ENCODE measurements around the gene BICC1. TPM values are rescaled to one million over a fixed set of nuclear protein-coding genes. Genes with fewer than 3 reads are reported as not detected.

The BICC1 gene
- total RNA-seq, 1 experiment from 2014 or later: 0.57 TPM

DNA sequence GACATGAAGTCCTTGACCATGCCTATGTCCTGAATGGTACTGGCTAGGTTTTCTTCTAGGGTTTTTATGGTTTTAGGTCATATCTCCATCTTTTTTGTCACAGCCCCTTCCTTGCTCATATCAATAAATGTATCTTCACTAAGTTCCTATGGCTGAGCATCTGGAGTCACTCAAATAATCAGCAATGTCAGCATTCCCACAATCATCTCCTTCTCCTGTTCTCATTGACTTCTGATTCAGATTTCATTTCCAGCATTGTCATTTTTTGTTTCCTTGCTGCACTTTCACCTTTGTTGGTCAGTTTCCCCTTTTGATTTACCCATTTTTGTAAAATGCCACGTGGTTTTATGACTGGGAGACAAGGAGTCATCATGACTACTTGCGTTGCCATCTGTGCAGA lies 181.2 kb downstream of the BICC1 start:
- Histone ChIP-seq H4K8ac (replicated peaks; ENCODE audit: insufficient read length, low read depth, low read length) (no peak overlapping the region), H3K79me2 (ENCODE audit: insufficient read depth, low read length) (no peaks in the 10 kb centered on the region), H2AK5ac (ENCODE audit: insufficient read length, low read length) (no peak overlapping the region), H3K9ac (ENCODE audit: extremely low read depth, insufficient read length, low read length) (no peak overlapping the region), H3K14ac (ENCODE audit: insufficient read depth, low read length) (no peak overlapping the region), H4K20me1 (ENCODE audit: control insufficient read depth, insufficient read depth, insufficient read length) (no peaks in the 10 kb centered on the region), H3K27me3 (ENCODE audit: insufficient read depth, low read length) (no peaks in the 10 kb centered on the region), H3T11ph (ENCODE audit: low read length) (no peak overlapping the region), H2BK15ac (ENCODE audit: low read depth, low read length) (no peak overlapping the region), H3K79me1 (ENCODE audit: insufficient read depth, low read depth, low read length, poor library complexity, severe bottlenecking) (no peaks in the 10 kb centered on the region), H2BK120ac (ENCODE audit: low read depth, low read length, poor library complexity, severe bottlenecking) (no peak overlapping the region), H3K27ac (ENCODE audit: insufficient read length, low read depth, low read length) (no peak overlapping the region), H3K18ac (ENCODE audit: insufficient read length, low read depth, low read length) (no peak overlapping the region), H4K91ac (ENCODE audit: insufficient read length, low read depth, low read length) (no peak overlapping the region), H2BK5ac (ENCODE audit: insufficient read length, low read length) (no peak overlapping the region), H3K56ac (ENCODE audit: insufficient read length, low read depth, low read length) (no peak overlapping the region), H2BK12ac (ENCODE audit: insufficient read length, low read depth, low read length) (no peak overlapping the region), H3K23me2 (ENCODE audit: insufficient read length, low read depth, low read length, poor library complexity, severe bottlenecking) (no peaks in the 10 kb centered on the region), H2AFZ (ENCODE audit: low read length) (no peak overlapping the region), H3K4me1 (ENCODE audit: insufficient read depth, low read length) (no peaks in the 10 kb centered on the region; the same call in 1 of the 2 replicates), H3K23ac (ENCODE audit: insufficient read length, low read depth, low read length) (no peak overlapping the region), H2BK20ac (ENCODE audit: low read depth, low read length, poor library complexity, severe bottlenecking) (no peak overlapping the region), H3K4me2 (ENCODE audit: insufficient read depth, insufficient read length, low read length) (no peak overlapping the region), H4K5ac (ENCODE audit: insufficient read length, low read depth, low read length) (no peak overlapping the region), H3K9me3 (ENCODE audit: control insufficient read depth, low read depth, low read length) (no peaks in the 10 kb centered on the region), H3K4ac (ENCODE audit: low read depth, low read length) (no peak overlapping the region)
- Mint-ChIP-seq H3K4me1 (peaks cover 12 to 13% of the 10 kb centered on the region in 2 experiments), H3K36me3 (ENCODE audit: insufficient read depth in 1 of 3, low read depth in 3 of 3) (no peaks in the 10 kb centered on the region; a peak in 1 of 7 replicates), H3K4me3 (no peak overlapping the region), H3K9me3 (peaks cover 0 to 4% of the 10 kb centered on the region in 2 experiments; a peak in 4 of 5 replicates), H3K27me3 (ENCODE audit: low read depth) (no peaks in the 10 kb centered on the region), H3K27ac (no peak overlapping the region)
- TF ChIP-seq, protein P1, sequence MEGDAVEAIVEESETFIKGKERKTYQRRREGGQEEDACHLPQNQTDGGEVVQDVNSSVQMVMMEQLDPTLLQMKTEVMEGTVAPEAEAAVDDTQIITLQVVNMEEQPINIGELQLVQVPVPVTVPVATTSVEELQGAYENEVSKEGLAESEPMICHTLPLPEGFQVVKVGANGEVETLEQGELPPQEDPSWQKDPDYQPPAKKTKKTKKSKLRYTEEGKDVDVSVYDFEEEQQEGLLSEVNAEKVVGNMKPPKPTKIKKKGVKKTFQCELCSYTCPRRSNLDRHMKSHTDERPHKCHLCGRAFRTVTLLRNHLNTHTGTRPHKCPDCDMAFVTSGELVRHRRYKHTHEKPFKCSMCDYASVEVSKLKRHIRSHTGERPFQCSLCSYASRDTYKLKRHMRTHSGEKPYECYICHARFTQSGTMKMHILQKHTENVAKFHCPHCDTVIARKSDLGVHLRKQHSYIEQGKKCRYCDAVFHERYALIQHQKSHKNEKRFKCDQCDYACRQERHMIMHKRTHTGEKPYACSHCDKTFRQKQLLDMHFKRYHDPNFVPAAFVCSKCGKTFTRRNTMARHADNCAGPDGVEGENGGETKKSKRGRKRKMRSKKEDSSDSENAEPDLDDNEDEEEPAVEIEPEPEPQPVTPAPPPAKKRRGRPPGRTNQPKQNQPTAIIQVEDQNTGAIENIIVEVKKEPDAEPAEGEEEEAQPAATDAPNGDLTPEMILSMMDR (conservative IDR thresholded peaks at IDR 0.05): no peak
- whole genome bisulfite sequencing (ENCODE audit: extremely low coverage, insufficient read length, low lambda C conversion rate): no CpG with 5 or more reads among the region's 2 CpGs
- no peak for DNase-seq

All from H9 (cell line).